Measurements from ENCODE around the gene FAM168B.

DNA sequence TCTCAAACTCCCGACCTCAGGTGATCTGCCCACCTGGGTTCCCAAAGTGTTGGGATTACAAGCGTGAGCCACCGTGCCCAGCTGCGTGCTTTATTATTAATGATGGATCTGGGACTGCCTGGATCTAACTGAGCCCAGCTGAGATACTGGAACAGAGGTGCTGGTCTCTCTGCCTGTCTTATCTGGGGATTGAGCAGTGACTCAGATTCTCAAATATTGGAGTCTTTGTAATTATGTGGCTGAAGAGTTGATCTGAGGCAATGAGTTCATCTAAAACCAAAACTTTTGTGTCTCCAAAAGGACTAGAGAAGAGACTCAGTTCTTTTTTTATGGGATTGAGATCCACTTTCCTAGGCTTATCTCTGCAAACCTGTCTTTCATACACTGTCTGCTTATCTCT lies 28.2 kb upstream of the FAM168B start:
- TF ChIP-seq TCF12 (IDR thresholded peaks at IDR 0.05; ENCODE audit: low read depth): no peak
- no peak for TF ChIP-seq YY1 (IDR thresholded peaks at IDR 0.05; ENCODE audit: low read depth)
- TF ChIP-seq REST (IDR thresholded peaks at IDR 0.05; ENCODE audit: low read depth): no peak
- no peak for TF ChIP-seq MAX (IDR thresholded peaks at IDR 0.05)

Data from Ishikawa (cell line).